NK-92 (cell line): ENCODE measurements around the gene TFCP2L1.

Experiments
- DNase-seq: peaks from one replicate; lab custom pipeline; 2025; ENCODE audit not compliant: unreplicated experiment; lab: John Stamatoyannopoulos, UW

TFCP2L1 gene

DNA sequence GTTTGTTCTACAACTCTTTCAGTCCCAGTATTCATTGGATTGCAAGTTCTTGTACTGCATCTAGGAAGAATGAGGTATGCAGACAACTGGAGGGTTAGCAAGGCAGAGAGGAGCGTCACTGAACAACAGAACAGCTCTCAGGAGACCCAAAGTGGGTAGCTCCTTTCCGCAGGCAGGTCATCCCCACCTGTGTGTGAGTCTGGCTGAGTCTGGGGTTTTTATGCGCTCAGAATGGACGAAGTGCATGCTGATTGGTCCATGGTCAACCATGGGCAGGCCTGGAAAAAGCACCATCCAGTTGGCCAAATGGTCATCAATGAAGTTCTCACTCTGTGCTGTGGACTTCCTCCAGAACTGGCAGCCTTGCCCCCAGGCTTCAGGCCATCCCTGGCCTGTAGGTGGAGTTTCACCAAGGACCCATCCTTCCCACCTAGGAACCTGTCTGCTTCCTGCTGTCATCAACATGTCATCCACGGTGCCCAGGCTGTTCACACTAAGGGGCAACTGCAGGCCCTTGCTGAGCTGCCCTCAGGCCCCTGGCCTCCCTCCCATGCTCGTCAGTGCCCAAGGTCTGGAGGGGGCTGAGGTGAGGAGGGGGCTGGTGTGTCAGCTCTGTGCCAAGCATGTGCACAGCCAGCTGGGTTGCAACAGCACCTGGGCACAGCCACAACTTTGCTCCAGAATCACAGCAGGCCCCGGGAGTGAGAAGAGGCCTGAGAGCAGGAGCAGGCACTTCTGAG is 11.1 kb upstream of the TFCP2L1 start:
- no peak for DNase-seq

DNA sequence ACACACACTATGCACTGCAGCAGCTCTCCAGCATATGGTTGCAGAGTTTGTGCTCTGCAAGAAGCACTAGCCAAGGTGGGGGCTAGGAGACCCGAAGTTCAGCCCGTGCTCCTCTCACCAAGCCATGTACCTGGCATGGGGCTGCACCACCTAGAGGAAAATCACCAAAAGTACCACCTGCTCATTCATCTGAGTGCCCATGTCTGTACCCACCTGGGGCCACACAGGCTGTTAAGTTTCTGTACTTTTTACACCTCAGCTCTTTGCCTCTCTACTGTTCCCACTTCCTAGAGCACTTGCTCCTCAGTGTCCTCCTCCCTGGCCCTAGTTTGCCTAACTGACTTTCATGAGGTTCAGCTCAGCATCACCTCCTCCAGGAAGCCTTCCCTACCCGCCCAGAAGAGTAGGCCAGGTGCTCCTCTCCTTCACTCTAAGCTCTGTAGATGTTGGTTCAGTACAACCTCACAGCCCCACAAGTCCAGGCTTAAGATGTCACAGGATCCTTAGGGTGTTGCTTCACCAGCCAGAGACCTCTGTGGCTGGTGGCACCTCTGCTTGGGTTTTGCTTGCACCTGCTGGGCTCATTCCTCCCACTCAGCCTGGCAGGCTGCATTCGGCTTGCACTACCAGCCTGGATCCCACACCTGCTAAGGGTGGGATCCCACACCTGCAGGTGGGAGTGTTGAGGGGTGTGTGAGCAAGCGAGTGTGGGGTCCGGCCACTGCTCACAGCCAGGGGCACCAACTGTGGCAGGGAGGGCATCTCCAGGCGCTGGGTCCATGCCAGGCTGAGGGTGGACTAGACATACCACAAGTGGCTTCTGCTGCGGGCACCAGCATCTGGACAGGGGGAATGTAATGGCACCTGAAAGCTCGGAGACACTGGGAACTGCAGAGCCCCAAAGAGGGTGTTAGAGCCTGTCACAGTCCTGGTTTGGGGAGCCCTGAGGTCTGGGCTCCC is 10.2 kb upstream of the TFCP2L1 start:
- DNase-seq = no peak

DNA sequence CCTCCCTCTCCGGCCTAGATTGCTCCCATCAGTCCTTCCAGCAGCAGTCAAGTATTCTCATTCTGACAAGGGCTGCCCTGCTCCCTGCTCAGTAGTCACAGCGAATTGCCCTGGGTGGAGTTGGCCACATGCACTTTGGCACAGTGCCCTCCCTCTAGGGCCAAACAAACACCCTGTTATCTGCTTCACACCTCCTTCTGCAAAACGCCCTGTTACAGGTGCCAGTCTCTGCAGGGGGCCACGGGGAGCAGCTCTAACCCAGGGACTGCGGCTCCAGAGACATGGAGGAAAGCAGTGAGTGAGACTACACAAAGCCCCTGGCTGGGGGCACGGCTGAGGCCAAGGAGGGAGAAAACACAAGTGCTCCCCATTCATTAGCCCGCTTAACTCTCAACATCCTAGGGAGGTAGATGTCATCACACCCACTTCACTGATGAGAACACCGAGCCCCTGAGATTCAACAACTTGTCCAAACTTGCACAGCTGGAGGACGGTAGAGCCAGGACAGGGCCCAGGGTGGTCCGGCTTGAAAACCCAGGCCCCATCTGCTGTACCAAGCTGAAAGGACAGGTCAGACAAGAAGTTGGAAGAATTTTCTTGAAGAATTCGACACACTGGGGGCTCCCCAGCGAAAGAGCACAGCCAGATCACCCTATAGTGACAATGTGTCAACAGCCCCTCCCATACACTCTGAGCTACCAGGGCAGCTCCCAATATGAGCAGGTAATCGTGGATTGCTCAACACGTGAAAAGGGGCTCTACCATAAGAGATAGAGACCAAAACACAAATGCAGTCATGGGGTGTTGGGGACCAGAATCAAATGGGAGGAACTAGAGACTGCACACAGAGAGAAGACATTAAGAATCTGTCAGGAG is 8.7 kb upstream of the TFCP2L1 start:
- DNase-seq = no peak

DNA sequence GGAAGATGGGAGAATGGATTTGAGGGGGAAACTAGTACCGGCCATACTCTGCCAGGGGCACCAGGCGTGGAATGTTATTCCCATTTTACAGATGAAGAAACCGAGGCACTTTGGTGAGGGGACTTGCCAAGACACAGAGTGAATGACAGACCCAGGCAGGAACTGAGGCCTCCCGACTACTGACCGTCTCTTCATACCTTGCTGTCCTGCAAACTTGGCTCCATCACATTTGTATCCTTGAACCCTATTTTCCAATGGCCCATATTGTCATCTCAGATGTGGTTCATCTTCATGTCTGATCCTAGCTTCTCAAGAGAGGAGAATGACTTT is 6.2 kb upstream of the TFCP2L1 start:
- DNase-seq = no peak

DNA sequence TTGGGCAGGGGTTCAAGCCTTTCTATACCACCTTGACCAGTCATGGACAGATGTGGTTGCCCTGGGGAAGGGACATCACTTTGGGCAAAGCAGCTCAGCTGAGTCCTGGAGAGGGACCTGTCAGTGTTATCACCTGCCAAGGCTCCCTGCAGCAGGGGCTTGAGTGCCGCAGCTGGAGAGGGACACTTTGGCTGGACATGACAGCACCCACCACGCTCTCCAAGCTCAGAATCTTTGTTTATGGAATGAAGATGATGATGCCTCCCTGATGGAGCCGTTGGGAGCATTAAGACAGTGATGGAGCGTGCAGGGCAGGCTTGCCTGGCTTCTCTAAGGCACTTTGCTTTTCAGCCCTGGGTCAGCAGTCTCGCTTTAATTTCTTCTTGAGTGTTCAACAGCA is 4.3 kb upstream of the TFCP2L1 start:
- DNase-seq = no peak

DNA sequence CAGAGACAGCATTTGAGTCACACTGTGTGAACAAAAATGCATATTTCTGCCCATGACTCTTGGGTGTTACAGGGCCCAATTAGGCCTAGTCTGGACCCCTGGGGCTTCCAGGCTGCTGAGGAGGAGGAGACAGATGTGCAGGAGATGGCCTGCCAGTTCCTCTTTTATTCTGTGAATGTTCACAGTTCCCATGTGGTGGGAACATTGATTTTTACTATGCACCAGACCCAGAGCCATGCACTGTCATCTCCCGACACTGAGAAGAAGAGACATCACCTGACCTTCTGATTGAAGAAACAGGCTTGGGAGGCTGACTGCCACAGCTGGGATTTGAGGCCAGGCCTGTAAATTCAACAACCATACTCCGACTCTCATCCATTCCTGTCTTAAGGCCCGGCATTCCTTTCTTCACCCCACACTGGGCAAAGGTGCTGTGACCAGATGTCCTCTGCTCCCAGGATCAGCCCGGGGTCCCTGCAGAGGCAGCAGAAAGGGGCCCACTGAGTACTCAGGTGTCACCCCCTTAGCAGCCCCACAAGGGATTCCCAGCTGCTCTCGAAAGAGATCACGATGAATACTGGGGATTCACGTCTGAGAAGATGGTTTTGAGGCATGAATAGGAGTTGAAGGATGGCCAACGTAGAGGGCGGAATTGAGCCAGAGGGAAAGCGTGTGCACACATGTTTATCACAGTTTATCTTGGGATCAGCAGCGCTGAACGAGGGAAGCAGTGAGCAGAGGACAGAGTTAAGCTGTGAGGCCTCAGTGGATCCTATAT is 3.6 kb upstream of the TFCP2L1 start:
- no peak for DNase-seq

DNA sequence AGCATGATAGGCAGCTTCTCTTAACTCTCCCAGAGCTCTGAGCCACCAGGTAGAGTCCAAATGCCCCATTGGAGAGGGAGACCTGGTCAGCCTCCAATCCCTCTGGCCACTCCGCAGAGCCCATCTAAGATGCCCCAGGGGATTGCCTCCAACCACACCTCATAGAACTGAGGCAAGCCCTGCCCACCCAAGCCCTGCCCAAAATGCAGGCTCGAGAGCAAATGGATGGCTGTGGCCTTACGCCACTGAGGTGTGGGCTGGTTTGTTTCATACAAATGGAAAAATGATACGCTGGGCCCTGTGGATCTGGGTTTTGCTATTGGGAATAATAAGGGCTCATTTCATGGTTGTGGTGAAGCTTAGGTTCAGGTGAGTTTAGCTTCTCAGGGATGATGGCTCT is 3.0 kb upstream of the TFCP2L1 start:
- DNase-seq = no peak

DNA sequence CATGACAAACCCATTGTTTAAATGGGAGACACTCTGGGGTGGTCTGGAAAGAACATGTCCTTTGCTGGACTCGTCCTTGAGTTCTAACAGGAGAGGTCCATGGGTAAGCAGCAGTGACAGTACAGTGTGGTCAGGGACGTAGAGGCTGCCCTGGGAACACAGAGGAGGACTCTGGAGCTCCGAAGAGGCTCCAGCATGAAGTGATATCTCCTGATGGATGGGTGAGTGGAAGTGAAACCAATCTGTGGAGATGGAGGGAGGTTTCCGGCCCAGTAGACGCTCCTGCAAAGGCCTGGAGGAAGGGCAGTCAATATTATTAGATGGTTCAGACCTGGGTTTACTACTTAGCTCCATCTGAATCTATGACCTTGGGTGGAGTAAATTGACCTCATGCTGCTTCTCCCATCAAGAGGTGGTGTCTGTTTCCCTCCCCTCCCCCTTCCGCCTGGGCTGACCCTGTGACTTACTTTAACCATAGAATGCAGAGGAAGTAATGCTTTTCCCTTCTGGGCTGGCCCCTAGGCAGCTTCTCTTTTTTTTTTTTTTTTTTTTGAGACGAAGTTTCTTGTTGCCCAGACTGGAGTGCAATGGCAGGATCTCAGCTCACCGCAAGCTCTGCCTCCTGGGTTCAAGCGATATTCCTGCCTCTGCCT is 2.3 kb upstream of the TFCP2L1 start:
- no peak for DNase-seq

DNA sequence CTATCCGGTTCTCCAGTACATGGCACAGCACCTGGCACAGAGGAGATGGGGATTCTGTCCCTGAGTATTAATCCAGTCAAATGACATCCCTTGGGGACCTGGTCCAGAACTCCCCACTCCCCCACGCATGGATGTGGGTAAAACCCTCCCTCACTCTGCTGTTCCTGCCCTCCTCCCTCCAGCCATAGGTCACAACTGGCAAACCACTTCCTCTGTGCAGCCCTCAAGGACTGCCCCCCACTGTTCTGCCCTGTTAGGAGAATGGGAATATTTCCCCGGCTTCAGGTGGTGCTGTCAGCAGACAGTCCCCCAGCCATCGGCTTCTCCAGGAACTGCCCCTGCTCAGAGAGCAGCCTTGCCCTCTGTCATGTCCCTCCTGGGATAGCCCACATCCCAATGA is 1.5 kb upstream of the TFCP2L1 start:
- DNase-seq = no peak

DNA sequence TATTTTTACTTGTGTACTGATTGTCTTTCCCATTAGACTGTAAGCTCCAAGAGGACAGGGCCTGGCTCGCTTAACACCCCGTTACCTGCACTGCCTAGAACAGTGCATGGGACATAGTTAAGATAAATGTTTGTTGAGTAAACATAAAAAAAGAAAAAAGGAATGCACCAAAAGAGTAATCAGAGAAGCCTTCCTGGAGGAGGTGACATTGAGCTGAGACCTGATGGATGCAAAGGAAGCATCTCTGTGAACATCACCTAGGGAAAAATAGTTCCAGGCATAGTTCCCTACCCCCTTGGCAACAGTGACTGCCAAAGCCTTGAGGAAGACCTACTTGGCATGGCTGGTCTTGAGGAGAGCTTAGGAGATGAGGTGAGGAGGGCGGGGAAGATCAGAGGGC is 924 bp upstream of the TFCP2L1 start:
- DNase-seq = no peak

DNA sequence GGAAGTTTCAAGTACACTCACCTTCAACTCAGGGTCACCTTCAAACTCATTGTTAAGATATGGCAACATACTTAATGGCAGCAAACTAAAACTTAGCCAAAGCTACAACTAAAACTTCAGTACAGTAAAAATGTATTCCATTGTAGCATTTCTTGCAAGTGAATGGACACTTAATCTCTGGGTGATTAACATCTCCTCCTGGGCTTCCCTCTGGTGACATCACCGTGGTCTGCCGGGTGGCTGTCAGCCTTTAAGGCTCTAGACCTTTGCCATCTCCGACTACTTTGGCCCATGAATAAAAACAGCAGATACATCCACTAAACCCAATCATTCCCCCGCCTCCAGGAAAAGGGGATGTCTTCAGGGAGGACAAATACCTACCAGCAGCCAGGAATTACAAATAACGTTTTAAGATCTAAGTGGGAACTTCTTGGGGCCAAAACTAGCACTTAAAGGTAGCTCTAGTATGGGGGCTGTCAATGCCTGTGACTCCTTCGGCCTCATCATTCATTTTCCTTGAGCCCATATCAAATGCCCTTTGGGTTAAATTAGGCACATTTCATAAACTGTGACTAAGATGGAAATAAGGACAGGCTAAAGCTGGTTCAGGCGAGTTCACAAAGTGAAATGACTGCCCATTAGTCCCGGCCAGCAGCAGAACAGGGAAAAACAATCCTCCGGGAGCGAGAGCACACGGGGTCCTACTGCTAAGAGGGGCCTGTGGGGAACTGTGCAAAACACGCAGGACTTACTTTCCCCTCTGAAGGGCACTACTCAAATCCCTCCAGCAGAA is 1.1 kb downstream of the TFCP2L1 start:
- DNase-seq = no peak

DNA sequence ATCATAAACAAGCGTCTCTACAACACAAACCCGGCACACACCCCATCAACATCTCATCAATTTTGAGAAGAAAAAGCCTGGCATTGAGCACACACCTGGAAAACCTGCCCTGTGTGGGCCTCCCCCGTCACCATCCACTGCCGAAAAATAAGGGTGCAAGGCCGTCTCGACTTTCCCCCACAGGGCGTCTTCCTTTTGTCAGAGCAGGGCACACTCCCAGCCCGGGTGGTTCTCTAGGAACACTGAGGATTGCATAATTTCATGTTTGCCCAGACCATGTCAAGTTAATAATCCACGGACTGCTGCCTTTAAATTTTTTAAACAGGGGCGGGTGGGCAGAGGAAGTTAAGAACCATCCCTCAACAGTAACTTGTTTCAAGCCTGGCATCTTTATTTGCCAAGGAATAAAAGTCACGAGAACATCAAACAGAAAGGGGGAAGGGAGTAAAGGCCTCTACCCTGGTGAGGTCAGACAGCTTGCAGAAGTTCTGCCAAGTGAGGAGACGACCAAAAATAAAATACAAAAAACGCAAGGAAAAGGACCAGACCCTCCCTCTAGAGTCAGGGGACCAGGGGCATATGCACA is 2.1 kb downstream of the TFCP2L1 start:
- DNase-seq = no peak

DNA sequence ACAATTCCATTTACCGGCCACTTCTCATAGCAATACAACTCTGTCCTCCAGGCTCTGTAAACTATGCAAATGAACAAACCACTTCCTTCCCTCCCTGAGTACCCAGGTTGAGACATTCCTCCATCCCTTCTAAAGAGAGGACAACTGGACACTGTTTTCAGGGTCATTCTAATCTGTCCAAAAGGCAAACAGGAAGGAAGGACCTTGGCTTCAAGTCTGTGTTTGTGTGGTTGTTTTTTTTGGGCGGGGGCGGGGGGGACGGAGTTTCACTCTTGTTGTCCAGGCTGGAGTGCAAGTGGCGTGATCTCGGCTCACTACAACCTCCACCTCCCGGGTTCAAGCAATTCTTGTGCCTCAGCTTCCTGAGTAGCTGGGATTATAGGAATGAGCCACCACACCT is 3.3 kb downstream of the TFCP2L1 start:
- no peak for DNase-seq

DNA sequence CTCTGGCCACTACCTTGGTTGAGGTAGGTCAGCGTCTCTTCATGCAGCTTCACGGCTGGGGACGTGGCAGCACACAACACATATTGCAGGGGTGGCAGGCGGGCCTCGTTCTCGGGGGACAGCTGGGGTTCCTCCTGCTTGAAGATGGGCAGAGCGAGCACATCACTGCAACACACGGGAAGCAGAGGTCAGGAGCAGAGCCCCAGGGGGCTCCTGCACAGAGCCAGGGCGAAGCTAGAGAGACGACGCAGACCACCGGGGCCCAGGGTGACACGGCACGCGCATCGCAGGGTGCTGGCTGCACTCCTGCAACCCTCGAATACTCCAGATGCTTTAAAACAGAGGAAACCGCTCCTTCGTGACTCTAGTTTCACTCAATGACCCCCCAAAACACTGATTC is 3.9 kb downstream of the TFCP2L1 start:
- DNase-seq = no peak

DNA sequence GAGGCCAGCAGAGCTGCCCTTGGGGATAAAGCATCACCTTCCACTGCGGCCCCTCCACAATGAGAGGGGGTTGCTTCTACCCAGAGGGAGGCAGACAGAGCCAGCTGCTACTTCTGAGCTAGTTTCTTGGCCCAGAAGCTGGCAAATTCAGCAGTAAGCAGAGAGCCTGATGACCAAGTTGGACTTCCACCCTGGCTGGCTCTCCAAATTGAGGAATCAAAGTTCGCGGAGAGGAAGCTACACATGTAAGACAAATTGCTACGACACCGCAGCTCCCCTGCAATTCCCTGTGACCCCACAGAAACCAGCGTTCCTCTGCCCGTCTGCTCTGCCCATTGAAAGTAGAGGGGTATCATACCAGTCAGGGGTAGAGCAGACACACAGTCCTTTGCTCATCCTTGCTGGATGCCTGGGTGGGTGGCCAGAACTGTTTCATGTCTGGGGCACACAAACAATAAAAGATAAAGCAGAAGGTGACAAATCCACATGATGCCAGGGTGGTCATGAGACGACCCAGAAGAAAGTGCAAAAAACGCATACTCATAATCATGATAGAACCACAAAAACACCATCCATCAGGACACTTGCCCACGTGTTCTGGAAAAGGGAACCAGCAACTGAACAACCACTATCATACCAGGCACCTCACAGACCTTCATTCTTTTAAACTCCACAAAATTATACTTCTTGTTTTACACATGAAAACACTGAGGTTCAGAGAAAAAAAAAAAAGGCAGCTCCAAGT is 5.4 kb downstream of the TFCP2L1 start:
- no peak for DNase-seq

DNA sequence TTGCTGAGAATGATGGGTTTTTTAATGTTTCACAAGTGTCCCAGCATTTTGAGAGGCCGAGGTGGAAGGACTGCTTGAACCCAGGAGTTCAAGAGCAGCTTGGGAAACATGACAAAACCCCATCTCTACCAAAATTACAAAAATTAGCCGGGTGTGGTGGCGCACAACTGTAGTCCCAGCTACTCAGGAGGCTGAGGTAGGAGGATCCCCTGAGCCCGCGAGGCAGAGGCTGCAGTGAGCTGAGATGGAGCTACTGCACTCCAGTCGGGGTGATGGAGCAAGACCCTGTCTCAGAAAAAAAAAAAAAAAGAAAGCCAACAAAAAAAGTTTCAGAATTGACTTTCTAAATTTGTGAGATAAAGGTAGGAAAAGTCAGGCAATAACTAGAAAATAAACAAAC is 8.7 kb downstream of the TFCP2L1 start:
- no peak for DNase-seq

DNA sequence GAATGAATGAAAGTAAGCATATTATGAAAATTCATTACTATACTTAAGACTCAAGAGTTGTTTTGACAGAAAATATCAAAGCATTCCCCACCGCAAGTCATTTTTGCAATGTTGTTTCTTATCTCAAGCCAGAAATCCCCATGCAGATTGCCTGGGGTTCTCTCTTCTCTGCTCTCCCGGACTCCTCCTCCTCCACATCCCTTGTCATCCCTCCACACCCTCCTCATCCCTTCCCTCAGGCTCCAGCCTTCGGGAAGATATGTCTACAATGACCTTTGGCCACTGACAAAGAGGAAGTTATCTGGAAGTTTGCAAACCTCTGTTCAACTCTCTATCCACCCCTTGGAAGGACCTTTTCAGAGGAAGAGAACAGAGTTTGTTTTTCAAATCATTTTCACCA is 11.9 kb downstream of the TFCP2L1 start:
- no peak for DNase-seq

DNA sequence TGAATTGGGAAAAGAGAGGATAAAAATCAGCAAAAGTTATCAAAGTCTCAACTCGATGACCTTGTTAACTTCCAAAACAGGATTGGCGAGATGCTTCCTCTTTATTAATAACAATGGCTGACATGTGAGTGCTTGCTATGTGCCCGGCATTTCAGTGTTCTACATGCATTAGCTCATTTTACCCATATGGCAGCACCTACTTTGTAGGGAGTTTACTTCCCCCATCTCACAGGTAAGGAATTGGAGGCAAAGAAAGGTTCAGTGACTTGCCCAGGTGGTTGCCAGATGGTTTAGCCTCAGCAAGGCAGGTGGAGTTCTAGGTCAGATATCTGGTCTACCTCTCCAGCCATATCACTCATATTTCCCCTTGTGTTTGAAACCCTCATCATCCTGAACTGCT is 12.4 kb downstream of the TFCP2L1 start:
- DNase-seq = no peak
